ENCODE data around the gene TXLNB.
"Not testable (repeated sequence)": the region's sequence is repeated elsewhere in the genome, so short reads cannot be mapped to it uniquely, and the experiment has no call there.

The TXLNB gene

DNA sequence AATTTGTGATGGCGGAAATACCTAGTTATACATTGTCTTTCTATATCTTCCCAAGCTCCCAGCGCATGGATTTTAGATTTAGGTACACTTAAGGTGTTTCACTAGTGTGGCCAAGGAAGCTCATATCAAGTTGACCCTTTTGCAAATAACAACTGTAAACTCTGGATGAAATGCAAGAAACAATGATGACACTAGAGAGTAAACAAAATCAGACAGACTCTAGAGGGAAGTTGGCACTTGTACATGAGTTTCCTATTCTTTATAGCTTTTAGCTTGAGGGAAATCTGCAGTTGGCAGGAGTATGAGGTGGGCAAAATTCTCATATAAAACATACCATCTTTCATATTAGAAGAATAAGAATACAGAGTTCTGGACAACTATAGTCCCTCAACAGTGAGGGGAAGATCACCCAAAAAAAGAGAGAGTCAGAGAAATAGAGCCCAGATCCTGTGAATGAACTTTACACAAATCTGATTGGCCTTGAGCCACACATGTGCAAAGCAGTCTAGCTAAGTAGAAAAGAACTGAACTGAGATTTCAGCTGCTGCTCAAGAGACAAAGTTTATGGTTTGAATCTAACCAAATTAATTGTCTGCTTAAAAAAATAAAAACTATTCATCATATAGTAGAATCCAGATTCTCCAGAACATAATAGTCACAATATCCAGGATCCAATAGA, 26.1 kb downstream of the TXLNB start:
- DNase-seq = no peak

DNA sequence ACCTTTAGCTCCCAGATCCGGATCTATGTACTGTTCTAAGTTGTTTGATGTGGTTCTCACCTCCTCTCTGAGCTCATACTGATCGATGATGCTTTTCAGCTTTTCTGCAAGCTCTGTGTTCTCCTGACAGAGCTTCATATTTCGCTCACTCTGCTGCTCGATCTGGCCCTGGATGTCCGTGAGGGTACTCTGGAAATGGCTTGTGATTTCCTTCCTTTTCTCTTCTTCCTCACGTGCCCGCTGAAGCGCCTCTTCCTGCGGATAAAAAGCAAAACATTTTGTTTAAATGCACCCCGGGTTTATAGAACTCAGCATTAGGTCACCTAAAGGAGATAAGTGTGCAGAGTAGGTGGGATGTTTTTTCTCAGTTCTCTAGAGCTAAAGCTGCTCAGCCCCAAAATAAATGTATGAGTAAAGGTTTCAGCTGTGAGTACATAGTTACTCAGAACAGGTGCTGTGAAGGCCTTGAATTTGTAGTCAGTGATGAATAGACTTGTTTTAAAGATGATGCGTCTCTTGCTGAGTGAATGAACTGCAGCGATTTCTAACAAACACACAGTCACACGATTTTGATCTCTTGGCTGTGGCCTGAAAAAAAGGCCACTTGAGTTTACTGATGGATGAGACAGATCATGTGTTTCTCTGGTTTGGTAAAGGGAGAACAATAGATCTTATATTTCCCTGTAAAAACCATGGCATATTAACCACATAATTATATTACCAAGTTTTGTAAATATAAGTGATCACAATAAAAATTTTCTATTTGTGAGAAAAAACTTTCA, 29.1 kb downstream of the TXLNB start:
- DNase-seq = no peak

DNA sequence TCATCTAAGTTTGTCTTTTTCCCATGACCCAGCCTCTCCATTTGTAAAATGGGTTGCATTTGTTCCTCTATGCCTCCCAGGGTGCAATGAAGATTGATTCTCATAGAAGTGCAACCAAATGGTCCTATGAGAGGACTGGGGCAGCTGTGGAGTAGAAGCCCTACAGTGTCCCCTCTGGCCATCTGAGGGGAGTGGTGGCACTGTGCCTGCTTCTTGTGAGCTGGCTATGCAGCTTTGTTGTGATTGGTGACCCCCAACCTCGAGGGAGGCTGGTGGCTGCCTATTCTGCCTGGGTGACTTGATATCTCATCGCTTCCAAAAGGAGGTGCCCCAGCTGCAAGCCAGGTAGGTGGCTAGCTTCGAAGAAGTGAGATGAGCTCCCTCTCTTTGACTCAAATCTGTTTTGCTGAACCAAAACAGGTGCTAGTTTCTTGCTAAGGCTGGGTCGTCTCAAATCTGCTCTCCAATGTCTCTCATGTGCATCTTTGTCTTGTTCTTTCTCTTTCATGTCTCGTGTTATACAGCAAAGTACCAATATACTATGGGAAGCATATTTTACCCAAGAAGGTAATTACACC, 33.9 kb downstream of the TXLNB start:
- DNase-seq = no peak

DNA sequence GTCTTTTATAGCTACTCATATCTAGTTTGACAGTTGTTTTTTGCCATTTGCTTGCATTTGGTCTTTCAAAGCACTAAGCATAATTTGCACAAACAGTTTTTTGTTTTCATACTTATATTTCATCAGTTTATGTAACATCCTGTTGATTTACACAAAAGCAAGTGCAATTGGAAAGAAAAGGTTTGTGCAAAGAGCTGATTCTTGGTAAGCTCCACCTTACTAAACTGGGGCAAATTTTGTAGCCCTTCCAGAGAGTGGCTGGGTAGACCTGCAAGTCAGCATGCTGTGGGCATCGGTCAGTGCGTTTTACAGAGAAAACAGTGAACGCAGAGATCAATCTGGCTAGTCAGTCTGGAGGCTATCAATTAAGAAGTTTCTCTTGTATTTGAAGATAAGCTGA, 34.5 kb downstream of the TXLNB start:
- no peak for DNase-seq

DNA sequence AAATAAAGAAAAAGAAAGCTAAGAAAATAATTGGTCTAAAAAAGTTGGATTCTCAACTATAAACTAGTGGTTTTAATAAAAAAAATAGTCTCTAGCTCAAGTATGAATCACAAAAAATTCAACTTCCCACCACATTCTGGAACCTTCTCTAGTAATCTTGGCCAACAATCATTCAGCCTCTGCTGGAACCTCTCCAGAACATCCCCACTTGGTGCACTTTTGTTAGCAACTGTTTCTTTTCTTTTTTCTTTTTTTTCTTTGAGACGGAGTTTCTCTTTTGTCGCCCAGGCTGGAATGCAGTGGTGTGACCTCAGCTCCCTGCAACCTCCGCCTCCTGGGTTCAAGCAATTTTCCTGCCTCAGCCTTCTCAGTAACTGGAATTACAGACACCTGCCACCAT, 35.7 kb downstream of the TXLNB start:
- DNase-seq = no peak

DNA sequence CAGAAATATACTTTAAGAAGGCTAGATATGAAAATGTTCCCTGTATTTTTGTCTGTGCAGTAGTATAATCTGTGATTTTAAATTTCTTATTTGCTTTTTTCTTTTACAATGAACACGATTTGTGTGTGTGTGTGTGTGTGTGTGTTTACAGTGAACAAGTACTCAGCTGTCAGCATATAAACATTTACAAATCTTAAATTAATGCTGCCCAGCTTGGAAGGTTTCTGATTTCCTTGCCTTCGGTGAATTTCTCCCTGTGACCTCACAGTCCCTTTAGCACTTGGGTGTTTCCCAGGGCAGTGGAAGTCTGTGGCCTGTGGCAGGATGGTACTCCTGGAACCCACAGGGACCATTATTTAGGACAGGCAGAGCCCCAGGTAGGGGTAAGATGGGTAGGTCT, 37.6 kb downstream of the TXLNB start:
- no peak for DNase-seq

DNA sequence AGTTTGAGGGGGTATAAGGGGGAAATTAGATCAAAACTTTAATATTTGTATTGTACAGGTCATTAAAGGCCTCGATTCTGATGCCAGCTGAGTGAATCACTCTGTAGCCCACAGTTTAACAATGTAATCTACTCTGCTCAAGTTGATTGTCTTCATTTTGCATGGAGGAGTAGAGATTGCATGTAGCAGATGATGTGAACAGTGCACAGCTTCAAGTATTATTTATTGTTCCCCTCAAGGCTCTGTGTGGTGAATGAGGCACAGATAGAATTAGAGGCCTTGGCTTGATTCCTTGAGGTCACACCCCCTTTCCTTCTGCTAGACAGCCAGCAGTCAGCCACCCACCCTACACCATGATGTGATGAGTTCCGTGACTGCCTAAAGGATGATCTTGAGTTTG, 38.1 kb downstream of the TXLNB start:
- no peak for DNase-seq

DNA sequence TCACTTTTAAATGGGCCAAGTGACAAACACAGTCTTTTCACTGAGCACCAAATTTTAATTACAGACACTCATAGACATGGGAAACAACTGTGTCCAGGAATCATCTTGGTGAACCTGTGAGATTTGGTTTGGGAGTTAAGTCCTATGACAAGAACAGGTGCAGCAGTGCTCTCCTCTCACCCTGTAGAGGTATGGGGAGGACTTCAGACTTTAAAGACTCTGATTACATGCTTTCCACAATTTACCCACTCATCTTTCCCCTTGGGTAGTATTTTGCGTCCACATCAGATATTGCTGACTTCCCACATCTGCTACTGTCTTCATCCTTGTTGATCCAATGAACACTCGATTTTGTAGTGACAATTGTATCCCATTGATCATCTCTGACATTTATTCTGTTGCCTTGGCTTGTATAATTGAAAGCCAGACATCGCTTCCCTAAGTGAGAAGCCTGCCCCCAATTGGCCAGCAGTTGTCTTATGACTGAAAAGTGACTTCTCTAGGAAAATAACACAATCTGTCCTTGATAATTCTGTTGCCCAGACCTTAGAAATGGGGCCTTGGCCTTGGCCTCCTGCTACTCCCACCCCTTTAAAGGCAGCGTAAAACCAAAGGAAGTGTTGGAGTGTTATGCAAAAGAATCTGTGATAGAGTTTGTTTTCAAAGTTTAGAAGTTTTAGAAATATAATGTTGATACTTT, 40.0 kb downstream of the TXLNB start:
- DNase-seq = no peak

DNA sequence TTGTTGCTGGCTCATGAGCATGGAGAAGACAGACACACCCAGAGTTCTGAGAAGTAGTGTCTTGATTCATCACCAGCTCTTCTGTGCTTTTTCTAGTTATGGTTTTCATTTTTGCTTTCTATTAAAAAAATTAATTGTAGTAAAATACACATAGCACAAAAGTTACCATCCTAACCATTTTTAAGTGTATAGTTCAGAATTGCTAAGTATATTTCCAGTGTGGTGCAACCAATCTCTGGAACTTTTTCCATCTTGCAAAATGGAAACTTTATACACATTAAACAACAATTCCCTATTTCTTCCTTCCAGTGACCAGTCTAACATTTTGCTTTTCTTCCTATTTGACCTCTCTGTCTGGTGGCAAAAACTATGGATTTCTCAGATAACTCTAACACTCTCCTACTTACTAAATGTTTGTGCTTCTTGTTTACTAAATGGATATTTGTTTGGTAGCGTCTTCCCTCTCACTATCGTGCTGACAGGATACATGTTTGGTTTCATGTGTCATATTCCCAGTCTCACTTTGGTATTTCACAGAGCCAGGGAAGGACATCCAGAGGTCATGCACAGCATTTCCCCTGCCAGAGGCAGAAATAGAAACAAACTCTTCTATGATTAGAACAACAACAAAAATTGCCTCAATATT, 40.6 kb downstream of the TXLNB start:
- DNase-seq = no peak

DNA sequence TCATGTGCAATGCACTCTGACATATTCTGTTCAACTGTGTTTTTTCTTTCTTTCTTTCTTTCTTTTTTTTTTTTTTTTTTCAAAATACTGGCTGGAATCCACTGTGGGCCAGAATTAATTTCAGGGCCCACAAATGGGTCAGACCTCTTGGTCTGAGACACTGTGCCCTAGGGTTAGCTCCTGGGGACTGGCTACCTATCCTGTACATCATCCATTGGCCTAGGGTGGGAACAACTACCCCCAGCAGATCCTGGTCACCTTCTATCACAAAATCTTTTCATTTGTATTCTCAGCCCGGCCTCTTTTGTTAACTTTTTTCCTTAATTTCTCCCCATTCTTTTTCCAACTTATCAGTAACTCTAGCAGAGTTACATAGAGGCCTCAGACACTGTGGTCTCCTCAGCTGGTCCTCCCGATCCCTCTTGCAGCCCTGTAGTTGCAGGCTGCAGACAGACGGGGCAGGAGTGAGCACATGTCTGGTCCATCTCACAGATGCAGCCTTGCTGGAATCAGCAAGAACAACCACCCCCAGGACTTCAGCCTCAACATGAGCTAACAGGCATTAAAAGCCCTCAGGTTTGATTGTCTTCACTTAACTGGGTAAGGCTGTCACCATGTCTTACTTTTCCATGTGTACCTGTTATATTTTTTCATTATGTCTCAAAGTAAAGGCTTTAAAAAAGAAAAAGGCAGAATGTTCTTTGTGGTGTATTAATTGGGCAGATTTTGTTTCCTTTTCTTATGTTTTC, 41.3 kb downstream of the TXLNB start:
- peak; percentile 66 for DNase-seq

DNA sequence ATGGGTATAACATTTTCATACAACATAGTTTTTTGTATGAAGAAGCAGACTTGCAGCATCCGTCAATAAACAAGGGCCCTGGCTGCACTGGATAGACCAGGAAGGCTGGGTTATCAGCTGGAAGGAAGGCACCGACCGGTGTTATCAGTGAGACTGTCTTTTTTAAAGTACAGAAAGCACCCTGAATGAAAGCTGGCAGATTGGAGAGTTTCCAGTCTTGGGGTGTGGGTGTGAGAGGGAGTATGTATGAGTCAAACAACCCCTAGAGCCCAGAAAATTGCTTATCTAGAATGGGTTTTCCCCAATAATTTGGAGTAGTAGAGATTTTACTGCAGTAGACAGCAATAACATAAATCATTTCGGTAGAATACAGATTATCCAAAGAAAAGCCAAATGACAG, 42.4 kb downstream of the TXLNB start:
- DNase-seq = no peak

DNA sequence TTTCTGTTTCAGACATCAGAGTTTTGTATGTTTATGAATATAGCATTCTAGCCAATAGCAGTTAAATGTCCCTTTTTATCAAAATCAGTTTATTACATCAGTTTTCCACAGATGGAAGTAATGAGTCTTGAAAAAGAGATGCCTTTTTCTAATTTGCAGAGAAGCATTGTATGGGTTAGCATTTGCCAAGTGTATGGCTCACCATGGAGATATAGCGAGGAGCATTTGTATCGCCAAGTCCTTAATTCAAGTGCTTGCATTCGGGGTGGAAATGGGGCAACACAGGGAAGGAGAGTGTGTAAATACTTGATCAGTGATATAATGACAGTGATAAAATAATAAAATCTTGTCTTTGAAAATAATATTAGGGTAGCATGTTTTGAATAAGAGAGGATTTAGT, 42.9 kb downstream of the TXLNB start:
- DNase-seq = no peak

DNA sequence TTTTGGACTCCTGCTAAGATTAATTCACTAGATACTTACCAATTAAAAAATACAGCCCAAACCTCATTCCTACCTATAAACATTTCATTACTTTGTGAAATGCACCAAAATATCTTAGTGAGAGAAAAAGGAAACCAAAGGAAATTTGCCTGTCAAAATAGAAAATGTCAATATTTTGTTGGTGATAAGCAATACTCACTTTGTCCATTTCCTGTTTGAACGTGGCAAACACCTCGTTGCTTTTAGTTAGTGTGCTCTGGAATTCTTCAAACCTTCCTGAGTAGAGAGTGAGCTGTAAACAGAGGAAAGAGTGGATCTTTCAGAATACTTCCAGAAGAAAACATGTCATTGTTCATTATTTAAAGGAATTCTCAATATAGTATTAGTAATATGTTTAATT, 44.2 kb downstream of the TXLNB start:
- DNase-seq = no peak

DNA sequence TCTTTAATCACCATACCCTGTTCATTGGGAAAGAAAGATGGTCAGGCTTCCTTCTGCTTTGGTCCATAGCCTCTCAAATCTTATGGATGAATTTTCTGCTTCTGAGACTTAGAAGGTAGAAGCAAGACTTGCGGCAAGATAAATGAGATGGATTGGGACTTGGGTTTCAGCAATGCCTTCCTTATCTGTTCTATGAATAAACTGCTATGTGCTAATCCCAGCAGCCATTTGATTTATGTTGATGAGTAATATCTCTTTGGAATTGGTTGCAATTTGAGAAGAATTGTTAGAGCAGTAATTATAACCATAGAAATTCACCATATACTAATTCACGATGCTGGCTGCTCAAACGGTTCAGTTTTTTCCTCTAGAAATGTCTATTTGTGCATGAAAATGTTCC, 48.3 kb downstream of the TXLNB start:
- no peak for DNase-seq

DNA sequence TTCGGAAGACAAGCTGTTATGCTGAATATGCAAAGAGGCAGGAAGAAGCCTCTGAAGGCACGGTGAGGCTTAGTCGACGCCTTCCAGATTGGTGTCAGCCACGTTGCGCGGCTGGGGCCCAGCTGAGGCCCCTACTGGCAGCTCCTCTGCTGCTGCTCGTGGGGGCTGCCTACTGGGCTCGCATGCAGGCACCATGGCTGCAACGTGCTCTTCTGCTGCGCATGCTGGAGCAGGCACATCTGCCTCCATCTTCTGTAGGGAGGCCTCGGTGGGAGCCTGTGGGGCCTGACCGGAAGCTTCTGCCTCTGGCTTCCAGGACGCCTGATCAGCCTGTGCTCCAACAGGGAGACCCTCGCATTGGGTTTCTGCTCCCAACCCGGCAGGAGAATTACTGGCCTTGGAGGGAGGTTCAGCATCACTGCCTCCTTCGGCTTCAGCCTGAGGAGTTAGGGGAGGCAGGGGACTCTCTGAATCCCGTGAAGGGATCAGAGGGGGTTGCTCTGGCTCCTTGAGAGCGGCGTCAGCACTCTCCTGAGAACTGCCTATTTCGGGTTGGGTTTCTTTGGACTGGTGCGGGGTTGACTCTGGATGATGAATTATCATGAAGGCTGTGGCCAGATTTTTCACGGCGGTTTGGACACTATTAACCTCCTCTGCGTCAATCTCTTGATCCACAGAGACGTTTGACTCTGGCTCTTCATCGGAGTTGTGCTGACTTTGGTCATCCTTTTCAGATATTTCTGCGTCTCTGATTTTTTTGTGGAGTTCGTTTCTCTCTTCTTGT, 49.1 kb downstream of the TXLNB start:
- DNase-seq = no peak

DNA sequence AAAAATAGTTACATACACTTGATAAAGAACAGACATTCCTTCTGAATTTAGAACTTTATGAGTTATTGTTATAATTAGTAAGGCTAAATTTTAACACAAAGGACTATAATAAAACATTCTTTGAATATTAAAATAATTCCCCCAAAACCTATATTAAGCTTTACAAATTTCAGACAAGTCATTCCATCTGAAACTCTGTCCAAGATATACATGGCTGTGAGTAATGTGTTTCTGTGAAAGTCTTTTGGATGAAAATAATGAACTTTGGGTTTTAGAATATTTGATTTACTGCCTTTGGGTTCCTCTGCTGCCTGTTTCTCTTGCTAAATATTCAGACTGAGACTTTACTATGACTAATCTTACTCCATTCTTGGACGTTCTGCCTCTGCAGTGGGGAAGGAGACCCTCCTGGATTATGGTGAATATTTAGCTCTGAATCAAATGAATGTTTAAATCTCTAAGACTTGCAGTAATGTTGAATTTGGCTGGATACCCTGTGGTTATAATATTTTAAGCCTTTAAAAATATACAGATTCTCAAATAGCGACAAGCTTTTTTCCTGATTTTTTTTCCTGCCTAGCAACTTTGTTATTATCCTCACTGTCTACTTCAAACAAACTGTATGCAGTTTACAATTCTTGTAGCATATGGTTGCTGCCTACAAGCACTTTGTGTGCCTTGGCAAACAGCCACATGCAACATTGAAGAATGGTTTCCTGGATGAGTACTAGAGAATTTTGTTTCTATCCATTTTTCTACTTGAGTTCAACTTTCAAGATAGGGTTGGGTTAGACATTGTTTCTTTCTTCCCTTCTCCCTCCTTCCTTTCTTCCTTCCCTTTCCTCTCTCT, 51.4 kb downstream of the TXLNB start:
- no peak for DNase-seq

DNA sequence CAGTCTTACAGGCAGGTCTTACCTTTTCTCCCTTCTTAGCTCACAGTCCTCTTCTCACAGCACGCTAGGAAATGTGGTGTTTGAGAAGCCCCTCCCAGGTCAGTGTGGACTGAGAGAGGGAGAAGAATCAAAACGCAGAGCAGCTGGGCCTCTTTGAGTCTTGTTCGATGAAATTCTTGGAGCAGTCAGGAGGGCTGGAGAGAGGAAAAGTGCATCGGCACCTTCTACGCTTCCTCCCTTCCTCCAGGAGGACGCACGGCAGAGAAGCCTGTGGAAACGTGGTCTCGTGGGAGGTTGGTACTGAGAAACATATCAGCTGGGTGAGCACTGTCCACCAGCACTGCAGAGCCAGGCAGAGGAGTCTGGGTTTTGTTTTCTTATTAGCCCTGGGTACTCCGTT, 52.7 kb downstream of the TXLNB start:
- no peak for DNase-seq

DNA sequence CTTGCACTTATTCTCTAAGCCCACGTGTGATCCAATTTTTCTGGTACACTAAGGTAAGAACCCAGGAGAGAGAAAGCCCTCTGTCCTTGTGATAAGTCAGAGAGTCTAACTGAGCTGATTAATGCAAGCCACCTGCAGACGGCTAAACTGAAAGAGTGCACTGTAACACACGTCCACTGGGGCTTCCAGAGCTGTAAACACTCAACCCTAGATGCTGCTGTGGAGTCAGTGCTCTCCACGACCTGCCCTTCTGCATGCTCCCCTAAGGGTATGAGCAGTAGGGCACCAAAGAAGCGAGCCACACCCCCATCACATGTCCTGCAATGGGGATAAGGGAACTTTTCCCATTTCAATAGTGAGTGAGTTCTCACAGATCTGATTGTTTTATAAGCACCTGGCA, 55.7 kb downstream of the TXLNB start:
- DNase-seq = no peak

DNA sequence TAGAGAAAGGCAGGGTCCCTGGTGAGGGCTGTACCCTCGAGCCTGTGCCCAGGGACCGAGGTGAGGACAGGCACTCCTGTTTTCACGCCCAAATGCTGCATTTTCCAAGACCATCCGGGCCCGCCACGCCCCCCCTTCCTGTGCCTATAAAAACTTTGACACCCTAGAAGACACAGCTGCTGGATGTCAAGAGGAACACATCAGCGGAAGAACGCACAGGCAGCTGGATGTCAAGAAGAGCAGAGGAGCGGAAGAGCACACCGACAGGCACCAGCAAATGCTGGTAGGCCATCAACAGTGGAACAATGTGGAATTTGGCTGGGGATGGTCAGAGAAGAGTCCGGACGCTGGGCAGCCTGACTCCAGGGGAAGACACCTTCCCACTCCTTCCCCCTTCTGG, 56.1 kb downstream of the TXLNB start:
- no peak for DNase-seq

DNA sequence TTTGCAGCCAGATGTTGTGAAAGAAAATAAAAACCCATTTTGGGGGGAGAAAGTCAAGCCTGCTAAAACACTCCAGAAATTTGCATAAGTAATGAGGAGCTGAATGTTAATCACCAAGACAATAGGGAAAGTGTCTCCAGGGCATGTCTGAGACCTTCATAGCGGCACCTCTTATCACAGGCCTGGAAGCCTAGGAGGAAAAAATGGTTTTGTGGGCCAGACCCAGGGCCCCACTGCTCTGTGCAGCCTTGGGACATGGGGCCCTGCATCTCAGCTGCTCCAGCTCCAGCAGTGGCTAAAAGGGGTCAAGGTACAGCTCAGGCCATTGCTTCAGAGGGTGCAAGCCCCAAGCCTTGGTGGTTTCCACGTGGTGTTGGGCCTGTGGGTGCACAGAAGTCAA, 57.6 kb downstream of the TXLNB start:
- not testable (repeated sequence) for DNase-seq

DNA sequence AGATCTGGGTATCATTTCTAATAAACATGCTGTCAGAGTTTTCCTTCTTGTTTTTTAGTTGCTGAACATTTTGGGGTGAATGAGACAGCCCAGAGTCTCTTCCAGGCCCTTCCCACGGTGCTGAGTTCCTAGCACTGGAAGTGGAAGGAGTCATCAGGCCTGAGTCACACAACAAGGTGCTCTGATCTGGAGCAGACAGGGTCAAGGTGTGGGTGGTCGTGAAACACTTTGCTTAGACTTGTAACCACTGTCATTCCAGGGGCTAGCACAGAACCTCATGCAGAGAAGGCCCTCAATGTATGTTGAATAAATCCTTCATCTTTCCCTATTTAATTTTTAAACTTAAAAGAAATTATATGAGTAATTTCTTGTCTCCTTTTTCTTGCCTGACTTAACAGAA, 60.6 kb downstream of the TXLNB start:
- DNase-seq = no peak

All from CD4-positive, alpha-beta T cell treated with Interferon gamma for 1 hour (primary cell).